KMS-11 (cell line): Measurements from ENCODE around the gene NAV3.

ENCODE experiments used
- H2AFZ ChIP-seq: fragments of 200-600 bp; sonication (generic); 2 replicates; pipeline ENCODE4 v1.6.1; 2016; ENCODE audit warnings: antibody characterized with exemption, mixed run types, low read depth
- H3K27ac ChIP-seq: fragments of 200-600 bp; sonication (generic); 2 replicates; pipeline ENCODE4 v1.6.1; 2016; ENCODE audit warnings: mild to moderate bottlenecking, mixed run types
- H3K27me3 ChIP-seq: fragments of 200-600 bp; sonication (generic); 2 replicates; pipeline ENCODE4 v1.6.1; 2017; ENCODE audit warnings: mild to moderate bottlenecking, low read depth, mixed run types, moderate library complexity; ENCODE audit not compliant: insufficient read depth
- H3K36me3 ChIP-seq: fragments of 200-600 bp; sonication (generic); 2 replicates; pipeline ENCODE4 v1.6.1; 2017; ENCODE audit warnings: mild to moderate bottlenecking, mixed run types; ENCODE audit not compliant: insufficient read depth
- H3K4me1 ChIP-seq: fragments of 200-600 bp; sonication (generic); 2 replicates; pipeline ENCODE4 v1.6.1; 2016; ENCODE audit warnings: mild to moderate bottlenecking, low read depth, mixed run types; ENCODE audit not compliant: poor library complexity, severe bottlenecking
- H3K4me2 ChIP-seq: fragments of 200-600 bp; sonication (generic); 2 replicates; pipeline ENCODE4 v1.7.0; 2016; ENCODE audit warnings: mild to moderate bottlenecking, mixed run types
- H3K4me3 ChIP-seq: fragments of 200-600 bp; sonication (generic); IDR thresholded peaks from 2 replicates; pipeline ENCODE4 v1.6.1; 2017; ENCODE audit warnings: low read depth, low read length, mixed read lengths; ENCODE audit not compliant: insufficient read depth
- H3K79me2 ChIP-seq: fragments of 200-600 bp; sonication (generic); 2 replicates; pipeline ENCODE4 v1.6.1; 2016; ENCODE audit warnings: low read depth, mixed run types; ENCODE audit not compliant: insufficient read depth
- H3K9ac ChIP-seq: fragments of 200-600 bp; sonication (generic); 2 replicates; pipeline ENCODE4 v1.6.1; 2016; ENCODE audit warnings: mild to moderate bottlenecking, mixed run types
- H4K20me1 ChIP-seq: fragments of 200-600 bp; sonication (generic); 2 replicates; pipeline ENCODE4 v1.6.1; 2016; ENCODE audit warnings: mild to moderate bottlenecking, mixed run types; ENCODE audit not compliant: insufficient read depth
- CTCF ChIP-seq: fragments of 200-600 bp; sonication (generic); conservative IDR thresholded peaks from 2 replicates; pipeline ENCODE4 v1.6.1; 2017; ENCODE audit warnings: low read depth, mild to moderate bottlenecking, antibody characterized with exemption, low read length, moderate library complexity, mixed read lengths

NAV3 gene

DNA sequence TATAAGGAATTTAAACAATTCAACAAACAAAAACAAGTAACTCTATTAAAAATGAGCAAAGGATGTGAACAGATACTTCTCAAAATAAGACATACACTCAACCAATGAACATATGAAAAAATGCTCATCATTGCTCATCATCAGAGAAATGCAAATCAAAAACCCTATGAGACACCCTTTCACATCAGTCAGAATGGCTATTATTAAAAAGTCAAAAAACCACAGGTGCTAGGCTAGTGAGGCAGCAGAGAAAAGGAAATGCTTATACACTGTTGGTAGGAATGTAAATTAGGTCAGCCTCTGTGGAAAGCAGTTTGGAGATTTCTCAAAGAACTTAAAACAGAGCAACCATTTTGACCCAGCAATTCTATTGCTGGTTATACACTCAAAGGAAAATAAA, 52.0 kb downstream of the NAV3 start:
- Histone ChIP-seq H4K20me1 (no peaks in the 10 kb centered on the region), H3K36me3 (no peaks in the 10 kb centered on the region), H3K4me1 (no peaks in the 10 kb centered on the region), H3K9ac (no peak overlapping the region), H3K4me3 (no peak overlapping the region), H2AFZ (no peak overlapping the region), H3K79me2 (no peaks in the 10 kb centered on the region), H3K27ac (no peak overlapping the region), H3K27me3 (no peaks in the 10 kb centered on the region), H3K4me2 (no peak overlapping the region)
- TF ChIP-seq CTCF: no peak

DNA sequence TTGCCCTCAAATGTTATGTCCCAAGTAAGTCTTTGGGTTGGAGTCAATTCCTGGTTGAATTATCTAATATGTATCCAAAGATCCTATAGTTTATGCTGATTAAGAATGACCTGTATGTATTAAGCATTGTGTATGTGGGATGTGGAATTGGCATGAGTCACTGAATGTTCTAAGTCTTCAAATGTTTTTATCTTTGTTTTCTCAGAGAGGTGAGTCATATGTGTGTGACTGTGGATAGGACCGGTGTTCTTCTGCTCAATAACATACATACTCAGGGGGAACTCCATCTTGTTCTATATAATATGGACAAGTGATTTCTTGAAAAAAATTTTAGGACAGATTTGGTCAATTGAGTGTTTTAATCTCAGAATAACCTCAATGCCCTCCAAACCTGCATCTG, 57.9 kb downstream of the NAV3 start:
- TF ChIP-seq CTCF: no peak
- no peaks in the 10 kb centered on the region for H4K20me1 ChIP-seq

GRCh38 chr12:77891518-77892147, 60.9 kb downstream of the NAV3 start:
- H3K36me3 ChIP-seq: no peaks in the 10 kb centered on the region
- no peaks in the 10 kb centered on the region for H3K79me2 ChIP-seq
- TF ChIP-seq CTCF: no peak
- H3K27me3 ChIP-seq: no peaks in the 10 kb centered on the region
- no peak overlapping the region for H2AFZ ChIP-seq
- no peaks in the 10 kb centered on the region for H3K4me1 ChIP-seq
- H3K4me3 ChIP-seq: no peak overlapping the region
- H3K27ac ChIP-seq: no peak overlapping the region
- no peaks in the 10 kb centered on the region for H4K20me1 ChIP-seq
- no peak overlapping the region for H3K9ac ChIP-seq
- H3K4me2 ChIP-seq: no peak overlapping the region

More for the DNA sequence above, 57.9 kb downstream of the NAV3 start:
- Histone ChIP-seq H3K9ac (no peak overlapping the region), H3K27ac (no peak overlapping the region), H3K27me3 (no peaks in the 10 kb centered on the region), H3K36me3 (no peaks in the 10 kb centered on the region), H3K4me2 (no peak overlapping the region), H3K79me2 (no peaks in the 10 kb centered on the region), H3K4me1 (no peaks in the 10 kb centered on the region), H2AFZ (no peak overlapping the region), H3K4me3 (no peak overlapping the region)

DNA sequence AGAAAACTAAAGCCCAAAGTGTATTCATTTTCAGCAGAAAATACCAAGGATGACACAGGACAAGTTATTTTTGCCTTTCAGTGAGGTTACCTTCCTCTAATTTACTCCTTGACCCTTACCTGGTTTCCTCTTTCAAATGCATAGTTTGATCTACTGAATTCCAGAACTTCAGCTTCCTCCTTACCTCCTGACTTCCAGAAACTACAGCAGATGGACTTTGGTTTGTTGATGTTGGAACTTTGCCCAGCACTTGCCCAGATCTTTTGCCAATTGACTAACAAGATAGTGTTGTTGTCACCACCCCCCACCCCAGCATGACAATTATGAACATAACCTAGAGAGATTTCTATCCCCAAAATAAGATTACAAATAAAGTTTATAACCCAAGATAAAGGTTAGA, 63.2 kb downstream of the NAV3 start:
- Histone ChIP-seq H4K20me1 (no peaks in the 10 kb centered on the region), H3K36me3 (no peaks in the 10 kb centered on the region), H3K4me1 (no peaks in the 10 kb centered on the region), H3K4me3 (no peak overlapping the region), H3K4me2 (no peak overlapping the region), H2AFZ (no peak overlapping the region), H3K27ac (no peak overlapping the region), H3K79me2 (no peaks in the 10 kb centered on the region), H3K27me3 (no peaks in the 10 kb centered on the region), H3K9ac (no peak overlapping the region)
- TF ChIP-seq CTCF: no peak
